ENCODE results near the gene CD109. TPM values are rescaled to one million over a fixed set of nuclear protein-coding genes. Genes with fewer than 3 reads are reported as not detected.

CD109 gene
- total RNA-seq, 1 experiment from 2014 or later = 46.1 TPM

GRCh38 chr6:73696966-73697655 lies 1.1 kb downstream of the CD109 start:
- Histone ChIP-seq H3K4me3 (ENCODE audit: low read depth in 2 of 2, low read length in 2 of 2) (peak overlapping the region; percentile 57 to 71), H3K36me3 (ENCODE audit: control insufficient read depth, insufficient read depth, low read length) (peaks cover 5% of the 10 kb centered on the region), H3K27ac (ENCODE audit: low read length) (peak overlapping the region; percentile 88), H3K27me3 (ENCODE audit: control insufficient read depth, insufficient read depth, low read length) (no peaks in the 10 kb centered on the region), H3K9me3 (ENCODE audit: control insufficient read depth, insufficient read depth, low read depth, low read length) (peaks cover 4% of the 10 kb centered on the region; the same call in 1 of the 2 replicates), H3K4me1 (ENCODE audit: control insufficient read depth, insufficient read depth, low read length) (peaks cover 18% of the 10 kb centered on the region)
- in situ Hi-C loops (cut with HindIII; ENCODE audit: low pct_unique_long_range_greater_than_20kb, low sequenced_read_pairs) = no loop called here
- CTCF ChIA-PET = interaction anchor here (0.6 kb wide), 1 partner anchor 1802 kb away, joined by 8 read pairs; no protein-coding TSS in a partner anchor
- POLR2A ChIA-PET = no interaction called here
- no peak for TF ChIP-seq TCF7L2 (IDR thresholded peaks at IDR 0.05; ENCODE audit: low read depth, low read length)
- no peak for TF ChIP-seq POLR2AphosphoS5 (IDR thresholded peaks at IDR 0.05; ENCODE audit: low read depth, low read length)
- TF ChIP-seq, protein P1, sequence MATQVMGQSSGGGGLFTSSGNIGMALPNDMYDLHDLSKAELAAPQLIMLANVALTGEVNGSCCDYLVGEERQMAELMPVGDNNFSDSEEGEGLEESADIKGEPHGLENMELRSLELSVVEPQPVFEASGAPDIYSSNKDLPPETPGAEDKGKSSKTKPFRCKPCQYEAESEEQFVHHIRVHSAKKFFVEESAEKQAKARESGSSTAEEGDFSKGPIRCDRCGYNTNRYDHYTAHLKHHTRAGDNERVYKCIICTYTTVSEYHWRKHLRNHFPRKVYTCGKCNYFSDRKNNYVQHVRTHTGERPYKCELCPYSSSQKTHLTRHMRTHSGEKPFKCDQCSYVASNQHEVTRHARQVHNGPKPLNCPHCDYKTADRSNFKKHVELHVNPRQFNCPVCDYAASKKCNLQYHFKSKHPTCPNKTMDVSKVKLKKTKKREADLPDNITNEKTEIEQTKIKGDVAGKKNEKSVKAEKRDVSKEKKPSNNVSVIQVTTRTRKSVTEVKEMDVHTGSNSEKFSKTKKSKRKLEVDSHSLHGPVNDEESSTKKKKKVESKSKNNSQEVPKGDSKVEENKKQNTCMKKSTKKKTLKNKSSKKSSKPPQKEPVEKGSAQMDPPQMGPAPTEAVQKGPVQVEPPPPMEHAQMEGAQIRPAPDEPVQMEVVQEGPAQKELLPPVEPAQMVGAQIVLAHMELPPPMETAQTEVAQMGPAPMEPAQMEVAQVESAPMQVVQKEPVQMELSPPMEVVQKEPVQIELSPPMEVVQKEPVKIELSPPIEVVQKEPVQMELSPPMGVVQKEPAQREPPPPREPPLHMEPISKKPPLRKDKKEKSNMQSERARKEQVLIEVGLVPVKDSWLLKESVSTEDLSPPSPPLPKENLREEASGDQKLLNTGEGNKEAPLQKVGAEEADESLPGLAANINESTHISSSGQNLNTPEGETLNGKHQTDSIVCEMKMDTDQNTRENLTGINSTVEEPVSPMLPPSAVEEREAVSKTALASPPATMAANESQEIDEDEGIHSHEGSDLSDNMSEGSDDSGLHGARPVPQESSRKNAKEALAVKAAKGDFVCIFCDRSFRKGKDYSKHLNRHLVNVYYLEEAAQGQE (IDR thresholded peaks at IDR 0.05; ENCODE audit: insufficient read depth in 1 of 2, low read depth in 2 of 2, low read length in 1 of 2) = no peak
- TF ChIP-seq, protein P2, sequence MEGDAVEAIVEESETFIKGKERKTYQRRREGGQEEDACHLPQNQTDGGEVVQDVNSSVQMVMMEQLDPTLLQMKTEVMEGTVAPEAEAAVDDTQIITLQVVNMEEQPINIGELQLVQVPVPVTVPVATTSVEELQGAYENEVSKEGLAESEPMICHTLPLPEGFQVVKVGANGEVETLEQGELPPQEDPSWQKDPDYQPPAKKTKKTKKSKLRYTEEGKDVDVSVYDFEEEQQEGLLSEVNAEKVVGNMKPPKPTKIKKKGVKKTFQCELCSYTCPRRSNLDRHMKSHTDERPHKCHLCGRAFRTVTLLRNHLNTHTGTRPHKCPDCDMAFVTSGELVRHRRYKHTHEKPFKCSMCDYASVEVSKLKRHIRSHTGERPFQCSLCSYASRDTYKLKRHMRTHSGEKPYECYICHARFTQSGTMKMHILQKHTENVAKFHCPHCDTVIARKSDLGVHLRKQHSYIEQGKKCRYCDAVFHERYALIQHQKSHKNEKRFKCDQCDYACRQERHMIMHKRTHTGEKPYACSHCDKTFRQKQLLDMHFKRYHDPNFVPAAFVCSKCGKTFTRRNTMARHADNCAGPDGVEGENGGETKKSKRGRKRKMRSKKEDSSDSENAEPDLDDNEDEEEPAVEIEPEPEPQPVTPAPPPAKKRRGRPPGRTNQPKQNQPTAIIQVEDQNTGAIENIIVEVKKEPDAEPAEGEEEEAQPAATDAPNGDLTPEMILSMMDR (IDR thresholded peaks at IDR 0.05) = no peak
- no peak for TF ChIP-seq SIN3A (IDR thresholded peaks at IDR 0.05; ENCODE audit: borderline replicate concordance, insufficient read depth, low read depth, low read length)
- no peak for DNase-seq (ENCODE audit: low read depth, low spot score)
- intact Hi-C loops (cut with micrococcal nuclease; ENCODE audit: unreplicated experiment) = no loop called here
- TSS peak; percentile 69 for BruUV-seq (replicated peaks)
- ATAC-seq = no peak

DNA sequence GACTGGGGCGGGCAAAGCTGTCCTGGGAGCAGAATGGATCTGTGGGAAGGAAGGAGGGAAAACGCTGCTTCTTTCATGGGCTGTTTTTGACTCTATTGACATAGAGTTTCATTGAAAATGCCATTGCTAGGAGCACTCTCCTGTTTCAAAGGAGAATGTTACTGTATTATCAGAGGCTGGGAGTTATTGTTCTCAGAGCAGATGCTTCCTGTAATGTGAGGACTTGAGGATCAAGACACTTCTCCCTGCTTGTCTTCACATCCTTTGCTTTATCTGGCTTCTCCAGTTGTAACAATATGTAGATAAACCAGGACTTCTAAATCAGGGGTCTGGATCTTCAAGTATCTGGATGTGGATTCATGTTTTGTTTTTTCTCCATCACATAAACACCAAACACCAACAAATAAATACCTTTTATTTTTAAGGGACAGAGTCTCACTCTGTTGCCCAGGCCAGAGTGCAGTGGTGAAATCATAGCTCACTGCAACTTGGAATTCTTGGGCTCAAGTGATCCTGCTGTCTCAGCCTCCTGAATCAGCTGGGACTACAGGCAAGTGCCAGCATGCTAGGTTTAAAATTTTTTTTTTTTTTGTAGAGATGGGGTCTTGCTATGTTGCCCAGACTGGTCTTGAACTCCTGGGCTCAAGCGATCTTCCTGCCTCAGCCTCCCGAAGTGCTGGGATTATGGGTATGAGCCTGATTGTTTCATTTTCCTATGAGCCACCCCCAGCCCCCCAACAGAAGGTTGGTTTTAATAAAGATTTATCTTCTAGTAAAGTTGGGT lies 3.9 kb downstream of the CD109 start:
- intact Hi-C loops (cut with micrococcal nuclease; ENCODE audit: unreplicated experiment) (no loop called here), in situ Hi-C loops (cut with HindIII; ENCODE audit: low pct_unique_long_range_greater_than_20kb, low sequenced_read_pairs) (no loop called here)
- ATAC-seq (no peak), DNase-seq (ENCODE audit: low read depth, low spot score) (no peak)
- H3K27ac ChIP-seq (ENCODE audit: low read length) = no peak overlapping the region
- no peaks in the 10 kb centered on the region for H3K27me3 ChIP-seq (ENCODE audit: control insufficient read depth, insufficient read depth, low read length)
- peaks cover 28% of the 10 kb centered on the region for H3K4me1 ChIP-seq (ENCODE audit: control insufficient read depth, insufficient read depth, low read length)
- H3K36me3 ChIP-seq (ENCODE audit: control insufficient read depth, insufficient read depth, low read length) = peaks cover 5% of the 10 kb centered on the region
- ChIA-PET CTCF (no interaction called here), POLR2A (interaction anchor here (0.6 kb wide), 1 partner anchor 176 kb away, joined by 4 read pairs; no protein-coding TSS in a partner anchor)
- no peak overlapping the region for H3K4me3 ChIP-seq (ENCODE audit: low read depth in 2 of 2, low read length in 2 of 2)
- TF ChIP-seq SIN3A (IDR thresholded peaks at IDR 0.05; ENCODE audit: borderline replicate concordance, insufficient read depth, low read depth, low read length) = no peak
- TF ChIP-seq, protein P2 (IDR thresholded peaks at IDR 0.05) = no peak
- no peak for TF ChIP-seq POLR2AphosphoS5 (IDR thresholded peaks at IDR 0.05; ENCODE audit: low read depth, low read length)
- TF ChIP-seq TCF7L2 (IDR thresholded peaks at IDR 0.05; ENCODE audit: low read depth, low read length) = no peak
- TF ChIP-seq, protein P1 (IDR thresholded peaks at IDR 0.05; ENCODE audit: insufficient read depth in 1 of 2, low read depth in 2 of 2, low read length in 1 of 2) = no peak
- BruUV-seq (replicated peaks) = no TSS peak
- H3K9me3 ChIP-seq (ENCODE audit: control insufficient read depth, insufficient read depth, low read depth, low read length) = no peaks in the 10 kb centered on the region

Data from Panc1 (cell line).